B cell (primary cell): ENCODE data around the gene CTTNBP2NL. TPM values are rescaled to one million over a fixed set of nuclear protein-coding genes. Genes with fewer than 3 reads are reported as not detected.

ENCODE experiments used
- ATAC-seq: fragments of 200-7000 bp; cut with Tn5 transposase; one replicate; pipeline ENCODE4 v1.10.0; 2021; ENCODE audit warnings: low read depth, mild to moderate bottlenecking, moderate number of reproducible peaks, moderate library complexity
- CTCF ChIA-PET: fragments of 350-600 bp; sonication (Branson Sonifier 250); formaldehyde crosslinking; loops from one replicate; lab custom pipeline; 2021; ENCODE audit warnings: antibody characterized with exemption, inconsistent platforms; lab: Charles Lee
- POLR2A ChIA-PET: fragments of 350-600 bp; sonication (Branson Sonifier 250); formaldehyde crosslinking; loops from one replicate; lab custom pipeline; 2021; ENCODE audit warnings: antibody characterized with exemption; lab: Charles Lee
- DNase-seq: peaks from one replicate; pipeline ENCODE4 v3.0.0; 2013
- H2AFZ ChIP-seq: 2 replicates; pipeline ENCODE4 v1.6.1; 2012; ENCODE audit warnings: mild to moderate bottlenecking, low read depth, low read length; ENCODE audit not compliant: insufficient read depth, poor library complexity, severe bottlenecking
- H3K27ac ChIP-seq, 2 donors: 1 replicate in 1 of 2; 2 replicates in 1 of 2; pipeline ENCODE4 v1.5.1; 2012 to 2013; ENCODE audit warnings: low read length in 2 of 2, mild to moderate bottlenecking in 2 of 2, moderate library complexity in 1 of 2
- H3K27me3 ChIP-seq, 4 experiments: fragments of 200-600 bp in 1 of 4; sonication (generic) in 1 of 4; replicated peaks in 1 of 4; 1 replicate in 2 of 4; 2 replicates in 2 of 4; pipeline versions ENCODE4 v1.6.1 to v1.7.0; 2013 to 2016; ENCODE audit warnings: low read length in 3 of 4, mild to moderate bottlenecking in 2 of 4, mixed read lengths in 1 of 4, moderate library complexity in 1 of 4; ENCODE audit not compliant: insufficient read depth in 4 of 4, control insufficient read depth in 3 of 4; ENCODE audit errors: control extremely low read depth in 1 of 4
- H3K36me3 ChIP-seq, 2 experiments: replicated peaks in 1 of 2; 1 replicate in 1 of 2; 2 replicates in 1 of 2; pipeline versions ENCODE4 v1.6.1 to v1.7.1; 2013; ENCODE audit warnings: low read length in 1 of 2; ENCODE audit not compliant: insufficient read depth in 2 of 2, control insufficient read depth in 1 of 2; ENCODE audit errors: control extremely low read depth in 1 of 2, extremely low read depth in 1 of 2
- H3K4me1 ChIP-seq, 2 donors: fragments of 200-600 bp in 1 of 2; sonication (generic) in 1 of 2; 1 replicate in 1 of 2; 2 replicates in 1 of 2; pipeline versions ENCODE4 v1.5.1 to v1.6.1; 2013 to 2017; ENCODE audit warnings: low read length in 2 of 2; ENCODE audit not compliant: control insufficient read depth in 2 of 2, insufficient read depth in 2 of 2
- H3K4me2 ChIP-seq: replicated peaks from 2 replicates; pipeline ENCODE3; 2012; ENCODE audit warnings: mild to moderate bottlenecking, low read depth, low read length; ENCODE audit not compliant: poor library complexity, severe bottlenecking
- H3K4me3 ChIP-seq, 5 experiments: fragments of 200-600 bp in 1 of 5; sonication (generic) in 1 of 5; 1 replicate in 3 of 5; 2 replicates in 2 of 5; pipeline versions ENCODE4 v1.5.1 to v1.7.0; 2011 to 2016; ENCODE audit warnings: low read length in 4 of 5, mild to moderate bottlenecking in 4 of 5, low read depth in 2 of 5, control low read depth in 1 of 5, moderate library complexity in 1 of 5; ENCODE audit not compliant: insufficient read depth in 1 of 5; ENCODE audit errors: control extremely low read depth in 1 of 5, extremely low read depth in 1 of 5
- H3K79me2 ChIP-seq: fragments of 200-600 bp; sonication (generic); one replicate; pipeline ENCODE4 v1.6.0; 2016; ENCODE audit warnings: low read length; ENCODE audit not compliant: control insufficient read depth, insufficient read depth
- H3K9ac ChIP-seq: fragments of 200-600 bp; sonication (generic); 2 replicates; pipeline ENCODE4 v1.6.1; 2017; ENCODE audit warnings: mild to moderate bottlenecking, low read length, moderate library complexity
- H3K9me3 ChIP-seq, 3 donors: one replicate each; pipeline versions ENCODE4 v1.6.1 to v1.7.1; 2013; ENCODE audit warnings: low read length in 2 of 3; ENCODE audit not compliant: control insufficient read depth in 2 of 3, insufficient read depth in 1 of 3; ENCODE audit errors: control extremely low read depth in 1 of 3
- H4K20me1 ChIP-seq: 2 replicates; pipeline ENCODE4 v1.6.0; 2012; ENCODE audit warnings: mild to moderate bottlenecking, low read length; ENCODE audit not compliant: insufficient read depth, control insufficient read depth, poor library complexity, severe bottlenecking
- H3K27ac Mint-ChIP-seq: one replicate; pipeline ENCODE4 v1.8.0; 2021; ENCODE audit warnings: mixed read lengths
- H3K27me3 Mint-ChIP-seq: one replicate; pipeline ENCODE4 v1.8.0; 2021; ENCODE audit warnings: mixed read lengths
- H3K4me1 Mint-ChIP-seq: one replicate; pipeline ENCODE4 v1.8.0; 2021; ENCODE audit warnings: mixed read lengths
- H3K4me3 Mint-ChIP-seq: one replicate; pipeline ENCODE4 v1.8.0; 2021; ENCODE audit warnings: mixed read lengths
- H3K9me3 Mint-ChIP-seq: one replicate; pipeline ENCODE4 v1.8.0; 2022; ENCODE audit warnings: mixed read lengths; ENCODE audit not compliant: insufficient read depth
- CTCF ChIP-seq: fragments of 200-600 bp; IDR thresholded peaks from one replicate; pipeline ENCODE4 v1.8.0; 2022; ENCODE audit warnings: antibody characterized with exemption, mild to moderate bottlenecking
- EZH2 ChIP-seq: IDR thresholded peaks from 2 replicates; pipeline ENCODE4 v1.6.1; 2012; ENCODE audit warnings: borderline replicate concordance, low read depth, mild to moderate bottlenecking, moderate library complexity, low read length; ENCODE audit not compliant: insufficient read depth, poor library complexity, severe bottlenecking
- WGBS: methylation state at CpG from one replicate; pipeline ENCODE4 v1.1.5; 2013; ENCODE audit warnings: missing lambda C conversion rate; ENCODE audit not compliant: insufficient coverage; 5-methylcytosine and 5-hydroxymethylcytosine counted together
- intact Hi-C: fragments of 100-400 bp; cut with micrococcal nuclease; formaldehyde crosslinking; loops from one replicate; pipeline ENCODE4 v1.10.0; 2022
- polyA plus RNA-seq: library from polyadenylated mRNA; depleted of rRNA; stranded (reverse); fragments of >200 nt; gene quantifications from 2 replicates; pipeline ENCODE4 v1.2.3, GENCODE V29; 2012
- total RNA-seq, 2 donors: library from RNA; stranded (reverse); fragments of 120-200 nt in 1 of 2; gene quantifications; 1 replicate in 1 of 2; 2 replicates in 1 of 2; pipeline versions ENCODE4 v1.2.3 to v1.2.4, GENCODE V29; 2013 to 2022

Gene CTTNBP2NL
- total and polyA plus RNA-seq, 2 donors (not counting 1 experiment from before 2014, with no cell fraction given): 0.46 to 28.9 TPM

- POLR2A ChIA-PET: interaction anchor here (1.1 to 2.1 kb wide), 2 partner anchors 71 to 321 kb away, joined by 3 to 7 read pairs; partner anchors contain the start of gene PPM1J
- peak overlapping the region; percentile 27 for H3K4me3 Mint-ChIP-seq
Observed at GRCh38 chr1:112394743-112395062, 1.3 kb upstream of the CTTNBP2NL start.

More at GRCh38 chr1:112394743-112395062, 1.3 kb upstream of the CTTNBP2NL start:
- Mint-ChIP-seq H3K27ac (peak overlapping the region; percentile 4), H3K9me3 (no peaks in the 10 kb centered on the region), H3K27me3 (peaks cover 4% of the 10 kb centered on the region), H3K4me1 (peaks cover 47% of the 10 kb centered on the region)
- intact Hi-C loops: loop anchor here (1.0 to 10.0 kb wide), 4 partner anchors 280 to 1000 kb away; partner anchors contain the start of genes MAGI3, MOV10, RHOC and SLC16A1
- no peak for ATAC-seq
- CTCF ChIA-PET: interaction anchor here (0.7 to 7.4 kb wide), 16 partner anchors 9 to 325 kb away, joined by 3 to 122 read pairs (median 6); partner anchors contain the start of genes PPM1J, RHOC and ST7L
- peaks cover 24 to 36% of the 10 kb centered on the region in 2 donors for H3K4me1 ChIP-seq
- no peak for TF ChIP-seq EZH2
- TF ChIP-seq CTCF: no peak
- no CpG with 5 or more reads among the region's 1 CpG for WGBS
- no peak overlapping the region for H3K4me3 ChIP-seq
- H3K79me2 ChIP-seq: no peaks in the 10 kb centered on the region
- no peak for DNase-seq
- no peak overlapping the region for H3K4me2 ChIP-seq
- no peak overlapping the region for H2AFZ ChIP-seq
- H3K27ac ChIP-seq: no peak overlapping the region
- no peaks in the 10 kb centered on the region for H4K20me1 ChIP-seq
- H3K9ac ChIP-seq: no peak overlapping the region
- H3K9me3 ChIP-seq: no peaks in the 10 kb centered on the region
- no peaks in the 10 kb centered on the region for H3K36me3 ChIP-seq
- peaks cover 0 to 8% (median 0%) of the 10 kb centered on the region in 4 experiments for H3K27me3 ChIP-seq
